GM10266 (cell line): Measurements from ENCODE around the gene RCVRN.

Source experiments
- DNase-seq: peaks from one replicate; pipeline ENCODE4 v3.0.0; 2012; ENCODE audit errors: extremely low spot score
- CTCF ChIP-seq: IDR thresholded peaks from 2 replicates; pipeline ENCODE4 v1.5.1; 2012; ENCODE audit warnings: mild to moderate bottlenecking, low read depth; ENCODE audit not compliant: control insufficient read depth, insufficient read depth; ENCODE audit errors: missing control alignments

RCVRN gene

GRCh38 chr17:9941305-9941704, 36.2 kb upstream of the RCVRN start:
- no peak for DNase-seq
- TF ChIP-seq CTCF: no peak

- TF ChIP-seq CTCF: no peak
- DNase-seq: no peak
These were observed 35.8 kb upstream of the RCVRN start for GRCh38 chr17:9940841-9941240.

GRCh38 chr17:9938764-9939163, 33.7 kb upstream of the RCVRN start:
- no peak for TF ChIP-seq CTCF
- no peak for DNase-seq

- DNase-seq: no peak
- no peak for TF ChIP-seq CTCF
These were observed 32.8 kb upstream of the RCVRN start for GRCh38 chr17:9937901-9938300.

- no peak for DNase-seq
- no peak for TF ChIP-seq CTCF
These were observed 32.2 kb upstream of the RCVRN start for GRCh38 chr17:9937241-9937761.

GRCh38 chr17:9936095-9936494, 31.0 kb upstream of the RCVRN start:
- DNase-seq: no peak
- no peak for TF ChIP-seq CTCF

- no peak for TF ChIP-seq CTCF
- no peak for DNase-seq
These were observed 30.3 kb upstream of the RCVRN start for GRCh38 chr17:9935408-9935807.
